Effector CD4-positive, alpha-beta T cell (primary cell): Measurements from ENCODE around the gene TTC39A.
"Not testable (repeated sequence)": the region's sequence is repeated elsewhere in the genome, so short reads cannot be mapped to it uniquely, and the experiment has no call there.

Experiments
- DNase-seq: peaks from one replicate; pipeline ENCODE4 v3.0.0-alpha.2; 2020

The TTC39A gene

GRCh38 chr1:51336004-51336403, 5.6 kb upstream of the TTC39A start:
- no peak for DNase-seq

- no peak for DNase-seq
Observed at GRCh38 chr1:51331206-51332100, 1.1 kb upstream of the TTC39A start.

GRCh38 chr1:51329443-51330325, 678 bp downstream of the TTC39A start:
- DNase-seq, result no peak

- no peak for DNase-seq
Observed at GRCh38 chr1:51328926-51329325, 1.4 kb downstream of the TTC39A start.

- DNase-seq, result no peak
Observed at GRCh38 chr1:51328279-51328678, 2.1 kb downstream of the TTC39A start.

- no peak for DNase-seq
Observed at GRCh38 chr1:51327386-51327785, 3.0 kb downstream of the TTC39A start.

- no peak for DNase-seq
Observed at GRCh38 chr1:51326839-51327238, 3.5 kb downstream of the TTC39A start.

- DNase-seq, result no peak
Observed at GRCh38 chr1:51325878-51326755, 4.2 kb downstream of the TTC39A start.

GRCh38 chr1:51325391-51325790, 5.0 kb downstream of the TTC39A start:
- no peak for DNase-seq

- DNase-seq, result not testable (repeated sequence)
Observed at GRCh38 chr1:51325011-51325385, 5.4 kb downstream of the TTC39A start.

- DNase-seq, result no peak
Observed at GRCh38 chr1:51324251-51325010, 5.9 kb downstream of the TTC39A start.

GRCh38 chr1:51323778-51324177, 6.6 kb downstream of the TTC39A start:
- no peak for DNase-seq

GRCh38 chr1:51322417-51323101, 7.8 kb downstream of the TTC39A start:
- no peak for DNase-seq

- DNase-seq, result no peak
Observed at GRCh38 chr1:51321924-51322280, 8.5 kb downstream of the TTC39A start.

GRCh38 chr1:51320967-51321923, 9.1 kb downstream of the TTC39A start:
- DNase-seq, result no peak

- no peak for DNase-seq
Observed at GRCh38 chr1:51317798-51318197, 12.6 kb downstream of the TTC39A start.

GRCh38 chr1:51316846-51317120, 13.6 kb downstream of the TTC39A start:
- no peak for DNase-seq

GRCh38 chr1:51316113-51316845, 14.1 kb downstream of the TTC39A start:
- DNase-seq, result no peak

GRCh38 chr1:51314974-51315373, 15.4 kb downstream of the TTC39A start:
- no peak for DNase-seq
